NK-92 treated with Interleukin-12 subunit alpha and Interleukin-12 subunit beta, amount 100 ng/mL, for 24 hours (cell line): ENCODE data around the gene IFNG.
A peak's percentile ranks its signal among the peaks of the same experiment; 100 is the strongest.

Experiments
- DNase-seq: peaks from one replicate; lab custom pipeline; 2025; lab: John Stamatoyannopoulos, UW

The IFNG gene

DNA sequence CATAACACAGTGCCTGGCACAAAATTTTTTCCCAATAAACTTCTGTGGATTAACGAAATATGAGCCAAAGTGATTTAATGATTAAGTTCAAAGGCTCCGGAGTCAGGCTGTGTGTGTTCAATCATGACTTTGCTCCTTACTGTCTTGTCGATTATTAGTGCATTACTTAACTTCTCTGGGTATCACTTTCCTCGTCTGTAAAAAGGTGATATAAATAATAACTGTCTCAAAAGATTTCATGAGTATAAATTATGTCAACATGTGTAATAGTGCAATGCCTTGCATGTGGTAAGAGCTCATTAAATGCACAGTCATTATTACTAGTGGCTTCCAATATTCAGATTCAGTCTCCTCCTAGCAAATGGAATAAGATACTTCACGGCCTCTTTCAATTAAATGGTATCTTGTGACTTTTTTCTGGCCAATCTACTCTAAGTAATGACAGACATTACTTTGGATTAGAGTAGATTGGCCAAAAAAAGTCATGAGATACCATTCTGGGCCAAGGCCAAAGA, 6.8 kb upstream of the IFNG start:
- DNase-seq = no peak

DNA sequence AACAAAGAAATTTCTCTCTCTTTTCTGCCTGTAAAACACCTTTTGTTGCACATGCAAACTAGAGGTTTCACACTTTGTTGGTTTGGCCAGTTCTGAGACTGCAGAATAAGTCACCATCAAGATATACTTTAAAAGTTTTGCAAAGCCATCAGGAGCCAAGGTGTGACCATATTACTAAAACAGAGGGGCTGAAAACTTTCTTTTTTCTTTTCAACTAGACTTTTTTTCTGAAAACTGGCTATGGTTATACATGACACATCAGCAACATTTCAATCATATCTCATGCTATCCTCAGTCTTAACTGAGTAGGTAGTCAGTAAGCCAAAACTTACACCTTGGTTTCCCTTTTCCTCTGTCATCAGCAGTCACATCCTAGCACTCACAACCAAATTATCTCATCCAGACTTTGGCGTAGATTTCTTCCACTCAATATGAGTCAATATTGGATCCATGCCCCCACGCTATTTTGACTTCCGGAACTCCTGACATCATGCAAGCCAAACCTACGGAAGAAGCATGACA, 4.1 kb upstream of the IFNG start:
- no peak for DNase-seq

DNA sequence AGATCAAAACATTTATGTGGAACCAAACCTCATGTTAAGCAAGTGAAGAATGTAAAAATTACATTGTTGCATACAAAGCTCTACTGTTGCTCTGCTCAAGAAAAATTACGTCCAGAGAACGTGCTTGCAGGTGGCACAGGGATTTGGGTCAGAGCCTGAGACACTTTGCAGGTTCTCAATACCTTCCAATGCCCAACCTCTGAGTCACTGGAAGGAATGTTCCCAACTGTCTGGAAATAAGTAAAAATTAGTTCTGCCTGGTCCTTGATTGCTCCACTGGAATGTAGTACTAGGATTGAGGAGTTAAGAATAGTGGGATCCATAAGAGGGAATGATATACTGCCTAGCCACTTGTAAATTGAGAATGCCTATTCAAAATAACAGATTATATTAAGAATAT, 2.8 kb upstream of the IFNG start:
- DNase-seq = no peak

- no peak for DNase-seq
These were observed 1.1 kb downstream of the IFNG start for GRCh38 chr12:68158432-68158831.

DNA sequence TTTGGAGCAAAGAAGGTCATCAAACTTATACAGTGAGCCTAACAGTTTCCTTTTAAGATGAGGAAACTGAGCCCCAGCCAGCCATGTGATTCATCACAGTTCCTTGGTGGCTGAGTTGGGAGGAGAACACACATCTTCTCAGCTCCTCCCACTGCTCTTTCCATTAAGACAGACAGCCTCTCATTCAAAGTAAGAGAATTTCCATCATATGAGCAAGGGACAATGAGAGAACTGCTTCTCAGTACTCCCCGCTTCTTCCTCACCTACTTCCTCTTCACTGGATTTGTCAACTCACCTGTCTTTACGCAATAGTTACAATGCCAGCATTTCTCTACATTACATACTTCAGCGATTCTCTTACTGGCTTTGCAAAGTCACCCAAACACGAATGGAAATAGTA, 2.2 kb downstream of the IFNG start:
- peak; percentile 16 for DNase-seq

DNA sequence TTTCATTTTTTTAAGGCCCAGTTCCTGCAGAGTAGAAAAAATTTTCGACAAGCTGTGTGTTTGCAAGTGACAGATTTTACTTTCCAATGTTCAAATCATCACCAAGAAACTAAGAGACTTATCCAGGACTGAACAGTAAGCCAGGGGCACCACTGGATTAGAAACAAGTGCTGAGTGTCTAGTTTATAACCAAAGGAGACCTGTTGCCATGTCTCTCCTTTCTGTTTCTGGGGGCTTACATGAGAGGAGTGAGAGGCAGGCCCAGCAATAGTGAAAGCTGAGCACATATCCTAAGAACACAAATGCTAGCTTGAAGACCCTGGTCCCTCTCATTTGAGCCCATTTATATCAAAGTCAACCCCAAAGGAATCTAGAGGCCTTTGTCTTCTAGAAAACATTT, 2.9 kb downstream of the IFNG start:
- no peak for DNase-seq

DNA sequence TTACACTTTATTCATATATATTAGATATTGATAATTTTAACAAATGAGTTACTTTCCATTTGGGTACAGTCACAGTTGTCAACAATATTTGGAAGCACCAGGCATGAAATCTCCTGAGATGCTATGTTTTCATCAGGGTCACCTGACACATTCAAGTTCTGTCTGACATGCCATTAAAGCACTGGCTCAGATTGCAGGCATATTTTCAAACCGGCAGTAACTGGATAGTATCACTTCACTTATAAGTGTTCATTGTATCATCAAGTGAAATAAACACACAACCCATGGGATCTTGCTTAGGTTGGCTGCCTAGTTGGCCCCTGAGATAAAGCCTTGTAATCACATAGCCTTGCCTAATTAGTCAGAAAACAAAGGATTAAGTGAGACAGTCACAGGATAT, 4.8 kb downstream of the IFNG start:
- no peak for DNase-seq

DNA sequence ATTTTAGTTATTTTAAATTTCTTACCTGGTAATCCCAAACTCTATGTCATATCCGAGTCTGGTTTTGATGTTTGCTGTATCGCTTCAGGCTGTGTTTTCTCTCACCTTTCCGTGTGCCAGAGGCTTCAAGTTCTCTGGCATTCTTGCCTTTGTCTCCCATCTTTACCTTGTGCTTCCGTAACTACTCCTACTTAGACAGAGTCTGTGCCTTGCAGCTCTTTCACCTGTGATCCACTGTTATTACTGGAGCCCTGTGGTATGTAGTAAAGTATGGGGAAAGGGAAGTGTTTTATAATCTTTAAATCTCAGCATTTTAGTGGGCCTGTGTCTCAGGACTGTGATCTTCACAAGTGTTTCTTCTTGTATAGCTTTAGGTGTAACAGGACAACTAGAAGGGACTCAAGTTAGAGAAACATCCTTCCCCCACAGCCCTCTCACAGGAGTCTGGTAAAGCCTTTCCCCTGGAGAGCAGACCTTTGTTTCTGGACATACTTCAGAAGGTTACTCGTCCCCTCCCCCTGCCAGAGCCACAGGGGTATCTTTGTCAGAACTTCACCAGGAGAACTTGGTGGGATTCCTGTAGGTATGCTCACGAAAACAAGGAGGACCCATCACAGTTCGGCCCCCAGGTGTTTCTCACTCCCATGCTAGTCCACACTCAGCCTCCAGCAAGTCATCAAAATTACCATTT, 11.1 kb downstream of the IFNG start:
- no peak for DNase-seq

DNA sequence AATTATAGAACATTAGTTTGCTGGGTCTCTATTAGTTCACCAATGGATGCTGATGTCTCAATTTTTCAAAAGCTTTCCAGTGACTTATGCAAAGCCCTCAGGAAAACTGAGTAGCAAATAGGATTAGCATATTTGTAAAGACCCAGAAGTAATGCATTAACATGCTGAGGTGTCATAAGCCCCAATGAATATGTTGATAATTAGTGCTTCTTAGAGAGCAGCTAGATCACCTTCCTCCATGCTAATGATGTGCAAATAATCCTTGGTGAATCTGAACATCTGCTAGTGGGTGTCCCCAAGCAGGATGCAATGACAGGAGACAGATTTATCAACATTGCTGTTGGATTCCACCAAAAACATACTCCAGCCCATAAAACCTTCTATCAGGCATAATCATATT, 19.0 kb downstream of the IFNG start:
- DNase-seq = no peak

DNA sequence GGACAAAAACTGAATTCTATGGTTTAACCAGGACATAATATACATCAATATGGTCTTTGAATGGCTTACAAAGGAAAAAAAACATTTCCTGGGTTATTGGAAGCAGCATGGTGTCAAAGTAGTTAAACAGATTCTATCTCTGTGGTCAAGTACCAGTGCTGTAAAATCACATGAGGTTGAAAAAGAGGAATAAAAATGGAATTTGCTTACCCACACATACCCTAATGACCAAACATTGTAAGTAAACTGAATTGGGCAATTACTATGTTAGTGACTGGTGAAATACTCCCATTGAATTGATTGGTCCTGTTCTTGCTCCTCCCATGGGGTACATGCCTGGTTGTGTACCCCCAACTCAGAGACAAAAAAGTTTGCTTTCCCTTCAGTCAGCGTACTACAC, 19.6 kb downstream of the IFNG start:
- DNase-seq = no peak

DNA sequence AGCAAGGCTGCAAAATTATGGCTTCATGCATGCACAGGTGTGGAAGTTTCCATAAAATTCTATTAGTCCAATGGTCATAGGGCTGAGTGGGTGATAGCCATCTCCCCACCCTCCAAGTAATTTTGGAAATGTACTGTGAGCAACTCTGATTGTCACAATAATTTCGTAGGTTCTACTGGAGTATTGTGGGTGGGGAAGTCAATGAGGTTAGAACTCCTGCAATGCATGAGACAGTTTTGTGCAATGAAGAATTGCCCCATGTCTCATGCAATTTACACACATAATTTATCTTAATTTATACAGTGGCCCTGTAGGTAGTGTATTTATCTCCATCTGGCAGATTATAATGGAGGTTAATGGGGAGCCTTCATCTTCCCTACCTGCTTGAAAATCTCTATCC, 20.5 kb downstream of the IFNG start:
- no peak for DNase-seq

DNA sequence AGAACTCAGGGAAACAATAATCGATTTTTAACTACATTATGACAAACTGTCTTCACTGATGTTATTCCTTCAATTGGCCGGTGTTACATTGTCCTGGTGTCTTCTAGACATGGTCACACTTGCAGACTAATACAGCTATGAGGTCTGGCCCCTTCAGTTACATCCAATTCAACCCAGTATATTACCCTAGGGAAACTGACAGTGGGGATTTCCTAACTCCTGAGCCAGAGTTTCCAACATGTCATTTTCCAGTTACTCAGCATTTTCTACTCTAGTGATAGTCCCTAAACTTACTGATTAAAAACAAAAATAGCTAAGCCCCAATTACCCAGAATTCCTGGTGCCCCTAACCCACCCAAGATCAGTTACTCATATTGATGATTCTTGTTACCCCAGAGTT, 21.1 kb downstream of the IFNG start:
- no peak for DNase-seq

DNA sequence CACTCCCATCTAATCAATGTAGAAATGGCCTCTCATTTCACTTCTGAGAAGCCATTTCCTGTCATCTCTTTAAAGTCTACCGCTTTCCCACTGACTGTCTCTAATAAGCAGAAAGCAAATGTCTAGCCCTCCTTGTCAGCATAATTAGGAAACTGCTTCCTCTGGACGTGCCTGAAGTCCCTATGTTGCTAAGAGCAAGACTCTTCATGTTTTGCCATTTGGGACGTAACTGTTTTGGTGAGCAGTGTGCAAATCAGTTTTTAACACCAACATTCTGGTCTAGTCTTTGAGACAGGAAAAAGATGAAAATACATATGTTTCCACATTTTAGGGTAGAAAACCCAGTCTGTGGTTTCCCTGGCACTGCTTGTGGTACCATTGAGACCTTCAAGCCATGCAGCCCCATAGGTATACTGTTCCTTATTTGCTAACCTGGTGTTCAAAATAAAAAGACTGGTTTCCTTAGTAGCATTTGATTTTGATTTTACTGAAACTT, 22.2 kb downstream of the IFNG start:
- DNase-seq = no peak

DNA sequence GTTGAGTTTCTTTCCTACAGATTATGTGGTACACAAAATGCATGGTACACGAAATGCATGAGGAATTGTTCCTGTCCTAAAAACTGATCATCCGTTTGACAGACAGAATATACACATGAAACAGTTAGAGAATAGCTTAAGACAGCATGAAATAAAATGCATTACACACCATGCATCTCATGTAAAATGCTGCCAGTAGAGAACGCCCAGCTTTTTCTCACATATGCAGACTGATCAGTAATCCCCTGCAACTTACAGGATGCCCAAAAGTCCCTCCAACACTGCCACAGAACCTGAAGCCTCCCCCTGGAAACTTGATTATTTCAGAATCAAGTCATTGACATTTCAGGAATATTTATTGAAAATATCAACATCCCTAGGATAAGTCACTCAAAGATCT, 24.0 kb downstream of the IFNG start:
- DNase-seq = no peak

DNA sequence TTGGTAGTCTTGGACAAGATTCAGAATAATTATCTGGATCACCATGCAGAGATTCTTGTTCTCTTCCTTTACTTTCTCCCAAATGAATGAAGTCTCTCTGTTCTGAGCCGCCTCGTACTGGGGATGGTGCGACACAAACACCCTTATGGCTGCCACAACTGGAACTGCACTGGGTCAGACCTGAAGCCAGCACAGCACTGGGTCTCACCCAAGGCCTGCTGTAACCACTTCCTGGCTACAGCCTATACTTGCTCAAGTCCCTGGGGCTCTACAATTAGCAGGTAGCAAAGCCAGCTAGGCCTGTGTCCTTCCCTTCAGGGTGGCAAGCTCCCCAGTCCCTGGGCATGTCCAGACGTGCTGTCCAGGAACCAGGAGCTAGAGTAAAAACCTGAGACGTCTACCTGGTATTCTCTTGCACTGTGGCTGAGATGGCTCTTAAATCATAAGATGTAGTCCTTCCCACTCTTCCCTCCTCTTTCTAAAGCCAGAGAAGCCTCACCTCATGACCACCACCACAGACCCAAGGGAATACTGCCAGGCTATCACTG, 27.6 kb downstream of the IFNG start:
- DNase-seq = peak; percentile 30

GRCh38 chr12:68129979-68130378, 29.6 kb downstream of the IFNG start:
- no peak for DNase-seq

- no peak for DNase-seq
These were observed 37.2 kb downstream of the IFNG start for GRCh38 chr12:68122236-68122920.

GRCh38 chr12:68121143-68121542, 38.4 kb downstream of the IFNG start:
- DNase-seq = peak; percentile 26

- peak; percentile 66 for DNase-seq
These were observed 39.8 kb downstream of the IFNG start for GRCh38 chr12:68119724-68120211.

- no peak for DNase-seq
These were observed 40.3 kb downstream of the IFNG start for GRCh38 chr12:68119250-68119649.

- DNase-seq = no peak
These were observed 41.3 kb downstream of the IFNG start for GRCh38 chr12:68118096-68118755.

DNA sequence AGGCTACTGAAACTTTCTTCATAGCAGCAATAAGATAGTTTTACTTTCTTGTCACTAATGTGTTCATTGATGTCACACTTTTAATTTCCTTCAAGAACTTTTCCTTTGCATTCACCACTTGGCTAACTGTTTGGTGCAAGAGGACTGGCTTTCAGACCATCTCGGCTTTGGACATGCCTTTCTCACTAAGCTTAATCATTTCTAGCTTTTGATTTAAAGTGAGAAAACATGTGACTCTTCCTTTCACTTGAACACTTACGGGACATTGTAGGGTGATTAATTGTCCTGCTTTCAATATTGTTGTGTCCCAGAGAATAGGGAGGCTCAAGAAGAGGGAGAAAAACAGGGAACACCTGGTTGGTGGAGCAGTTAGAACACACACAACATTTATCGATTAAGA, 41.9 kb downstream of the IFNG start:
- no peak for DNase-seq
